Measurements from ENCODE around the gene SMAD1. TPM values are rescaled to one million over a fixed set of nuclear protein-coding genes. Genes with fewer than 3 reads are reported as not detected.

The SMAD1 gene
- total RNA-seq, 1 experiment from 2014 or later = 21.1 TPM

DNA sequence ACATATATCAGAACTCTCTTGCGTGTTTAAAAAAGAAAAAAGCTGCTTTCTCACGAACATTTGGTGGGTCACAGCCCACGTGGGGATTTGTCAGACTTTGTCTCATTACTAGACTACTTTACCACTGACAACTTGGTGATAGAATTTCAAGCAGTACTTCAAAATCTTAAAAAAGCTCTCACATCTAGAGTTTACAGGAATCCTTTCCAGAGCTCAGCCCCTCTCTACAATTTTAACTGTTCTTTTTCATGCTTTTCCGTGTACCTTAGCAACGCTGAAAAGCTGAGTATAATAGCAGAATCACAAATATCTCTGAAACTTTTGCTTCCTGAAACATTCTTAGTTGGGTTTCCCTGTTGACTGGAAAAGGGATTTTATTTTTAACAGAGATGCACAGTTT is 50.2 kb downstream of the SMAD1 start:
- Mint-ChIP-seq H3K27me3 (ENCODE audit: low read depth) (no peaks in the 10 kb centered on the region), H3K9me3 (no peaks in the 10 kb centered on the region), H3K4me1 (peaks cover 16% of the 10 kb centered on the region in 2 experiments; a peak in 3 of 4 replicates), H3K4me3 (no peak overlapping the region), H3K27ac (peak overlapping the region in 1 of 3 experiments; percentile 74; a peak in 2 of 7 replicates), H3K36me3 (ENCODE audit: insufficient read depth in 1 of 3, low read depth in 3 of 3) (no peaks in the 10 kb centered on the region; a peak in 1 of 7 replicates)
- Histone ChIP-seq H3K4me1 (ENCODE audit: insufficient read depth, low read length) (no peaks in the 10 kb centered on the region), H4K20me1 (ENCODE audit: control insufficient read depth, insufficient read depth, insufficient read length) (no peaks in the 10 kb centered on the region), H3K4me2 (ENCODE audit: insufficient read depth, insufficient read length, low read length) (no peak overlapping the region), H2BK120ac (ENCODE audit: low read depth, low read length, poor library complexity, severe bottlenecking) (no peak overlapping the region), H3K23ac (ENCODE audit: insufficient read length, low read depth, low read length) (no peak overlapping the region), H3T11ph (ENCODE audit: low read length) (no peak overlapping the region), H4K8ac (replicated peaks; ENCODE audit: insufficient read length, low read depth, low read length) (no peak overlapping the region), H4K91ac (ENCODE audit: insufficient read length, low read depth, low read length) (no peak overlapping the region), H3K9ac (ENCODE audit: extremely low read depth, insufficient read length, low read length) (no peak overlapping the region), H4K5ac (ENCODE audit: insufficient read length, low read depth, low read length) (no peak overlapping the region), H3K14ac (ENCODE audit: insufficient read depth, low read length) (no peak overlapping the region), H3K4ac (ENCODE audit: low read depth, low read length) (no peak overlapping the region), H3K79me1 (ENCODE audit: insufficient read depth, low read depth, low read length, poor library complexity, severe bottlenecking) (no peaks in the 10 kb centered on the region), H2AFZ (ENCODE audit: low read length) (no peak overlapping the region), H3K79me2 (ENCODE audit: insufficient read depth, low read length) (no peaks in the 10 kb centered on the region), H3K56ac (ENCODE audit: insufficient read length, low read depth, low read length) (no peak overlapping the region), H2BK5ac (ENCODE audit: insufficient read length, low read length) (no peak overlapping the region), H3K18ac (ENCODE audit: insufficient read length, low read depth, low read length) (no peak overlapping the region), H2AK5ac (ENCODE audit: insufficient read length, low read length) (no peak overlapping the region), H3K27ac (ENCODE audit: insufficient read length, low read depth, low read length) (no peak overlapping the region), H3K27me3 (ENCODE audit: insufficient read depth, low read length) (no peaks in the 10 kb centered on the region), H3K9me3 (ENCODE audit: control insufficient read depth, low read depth, low read length) (no peaks in the 10 kb centered on the region), H2BK20ac (ENCODE audit: low read depth, low read length, poor library complexity, severe bottlenecking) (no peak overlapping the region), H3K23me2 (ENCODE audit: insufficient read length, low read depth, low read length, poor library complexity, severe bottlenecking) (no peaks in the 10 kb centered on the region), H2BK12ac (ENCODE audit: insufficient read length, low read depth, low read length) (no peak overlapping the region), H2BK15ac (ENCODE audit: low read depth, low read length) (no peak overlapping the region)
- no peak for DNase-seq
- WGBS (ENCODE audit: extremely low coverage, insufficient read length, low lambda C conversion rate) = no CpG with 5 or more reads among the region's 5 CpGs
- TF ChIP-seq, protein P1, sequence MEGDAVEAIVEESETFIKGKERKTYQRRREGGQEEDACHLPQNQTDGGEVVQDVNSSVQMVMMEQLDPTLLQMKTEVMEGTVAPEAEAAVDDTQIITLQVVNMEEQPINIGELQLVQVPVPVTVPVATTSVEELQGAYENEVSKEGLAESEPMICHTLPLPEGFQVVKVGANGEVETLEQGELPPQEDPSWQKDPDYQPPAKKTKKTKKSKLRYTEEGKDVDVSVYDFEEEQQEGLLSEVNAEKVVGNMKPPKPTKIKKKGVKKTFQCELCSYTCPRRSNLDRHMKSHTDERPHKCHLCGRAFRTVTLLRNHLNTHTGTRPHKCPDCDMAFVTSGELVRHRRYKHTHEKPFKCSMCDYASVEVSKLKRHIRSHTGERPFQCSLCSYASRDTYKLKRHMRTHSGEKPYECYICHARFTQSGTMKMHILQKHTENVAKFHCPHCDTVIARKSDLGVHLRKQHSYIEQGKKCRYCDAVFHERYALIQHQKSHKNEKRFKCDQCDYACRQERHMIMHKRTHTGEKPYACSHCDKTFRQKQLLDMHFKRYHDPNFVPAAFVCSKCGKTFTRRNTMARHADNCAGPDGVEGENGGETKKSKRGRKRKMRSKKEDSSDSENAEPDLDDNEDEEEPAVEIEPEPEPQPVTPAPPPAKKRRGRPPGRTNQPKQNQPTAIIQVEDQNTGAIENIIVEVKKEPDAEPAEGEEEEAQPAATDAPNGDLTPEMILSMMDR (conservative IDR thresholded peaks at IDR 0.05) = no peak
